Testis (tissue), 3 donors: ENCODE results near the gene TMA7B. TPM values are rescaled to one million over a fixed set of nuclear protein-coding genes. Genes with fewer than 3 reads are reported as not detected.

Source experiments
- DNase-seq: peaks from one replicate; pipeline ENCODE4 v3.0.0-alpha.2; 2019
- H3K27ac ChIP-seq, 2 donors: fragments of 200-600 bp; sonication (generic); one replicate each; pipeline ENCODE4 v1.5.1; 2019
- H3K27me3 ChIP-seq: fragments of 200-600 bp; sonication (generic); one replicate; pipeline ENCODE4 v1.5.1; 2019
- H3K36me3 ChIP-seq: fragments of 200-600 bp; sonication (generic); one replicate; pipeline ENCODE4 v1.5.1; 2017; ENCODE audit warnings: low read depth; ENCODE audit errors: missing control alignments
- H3K4me1 ChIP-seq: fragments of 200-600 bp; sonication (generic); one replicate; pipeline ENCODE4 v1.5.1; 2019
- H3K4me3 ChIP-seq, 2 donors: fragments of 200-600 bp; sonication (generic); one replicate each; pipeline ENCODE4 v1.5.1; 2017 to 2019
- H3K9me3 ChIP-seq: fragments of 200-600 bp; sonication (generic); one replicate; pipeline ENCODE4 v1.5.1; 2017
- CTCF ChIP-seq, 3 experiments: fragments of 450-650 bp in 2 of 3; fragments of 200-600 bp in 1 of 3; sonication (generic) in 1 of 3; IDR thresholded peaks; one replicate each; pipeline ENCODE4 v1.5.1; 2016 to 2019; ENCODE audit warnings: antibody characterized with exemption in 3 of 3, mild to moderate bottlenecking in 2 of 3, moderate library complexity in 1 of 3
- POLR2A ChIP-seq: fragments of 450-650 bp; IDR thresholded peaks from one replicate; pipeline ENCODE4 v1.6.1; 2017; ENCODE audit warnings: antibody characterized with exemption, mild to moderate bottlenecking, moderate library complexity
- WGBS, 2 donors: methylation state at CpG; one replicate each; pipeline ENCODE4 v1.1.5; 2018; 5-methylcytosine and 5-hydroxymethylcytosine counted together
- intact Hi-C: fragments of 100-400 bp; cut with DNase I; formaldehyde crosslinking; loops from one replicate; pipeline ENCODE4 v1.15.1; 2023; ENCODE audit warnings: low total_unique reads
- polyA plus RNA-seq: library from polyadenylated mRNA; stranded (reverse); fragments of 350-450 nt; fragmentation: Illumina TruSeq; extraction: RNeasy Lipid Tissue Mini Kit (QIAGEN cat#74804); gene quantifications from one replicate; pipeline ENCODE4 v1.2.3, GENCODE V29; 2014; ENCODE audit warnings: low read depth, low replicate concordance; ENCODE audit not compliant: insufficient read depth
- total RNA-seq, 2 donors: library from RNA; depleted of rRNA; stranded (reverse); fragments of >200 nt; gene quantifications; one replicate each; pipeline ENCODE4 v1.2.3, GENCODE V29; 2016

Gene TMA7B
- total and polyA plus RNA-seq, 3 donors from 2014 or later: 0.43 to 0.47 TPM; not detected in 1

- H3K36me3 ChIP-seq: no peaks in the 10 kb centered on the region
- no peak overlapping the region for H3K27ac ChIP-seq
- DNase-seq: no peak
- no peak overlapping the region for H3K4me3 ChIP-seq
- no peaks in the 10 kb centered on the region for H3K9me3 ChIP-seq
- H3K4me1 ChIP-seq: no peaks in the 10 kb centered on the region
- 95 to 96% methylated on average over 8 of the region's 8 CpGs for WGBS, 2 donors
- H3K27me3 ChIP-seq: no peaks in the 10 kb centered on the region
- TF ChIP-seq CTCF (IDR thresholded peaks at IDR 0.05): no peak
- TF ChIP-seq POLR2A: no peak
- intact Hi-C loops: no loop called here
Measured at GRCh38 chr22:39920134-39920743, 40.0 kb upstream of the TMA7B start.

GRCh38 chr22:39923696-39924095, 36.5 kb upstream of the TMA7B start:
- H3K36me3 ChIP-seq: no peaks in the 10 kb centered on the region
- 80 to 81% methylated on average over 5 of the region's 5 CpGs for WGBS, 2 donors
- no peaks in the 10 kb centered on the region for H3K27me3 ChIP-seq
- no peaks in the 10 kb centered on the region for H3K4me1 ChIP-seq
- TF ChIP-seq POLR2A (no peak), CTCF (IDR thresholded peaks at IDR 0.05) (no peak)
- no peak overlapping the region for H3K4me3 ChIP-seq
- H3K27ac ChIP-seq: no peak overlapping the region
- DNase-seq: no peak
- intact Hi-C loops: no loop called here
- H3K9me3 ChIP-seq: no peaks in the 10 kb centered on the region

- TF ChIP-seq POLR2A (no peak), CTCF (IDR thresholded peaks at IDR 0.05) (no peak)
- WGBS, 2 donors: 91 to 96% methylated on average over 17 to 18 of the region's 18 CpGs
- intact Hi-C loops: no loop called here
Measured at GRCh38 chr22:39924286-39924685, 35.9 kb upstream of the TMA7B start.

GRCh38 chr22:39925273-39925672, 34.9 kb upstream of the TMA7B start:
- no peaks in the 10 kb centered on the region for H3K36me3 ChIP-seq
- 68 to 73% methylated on average over 2 of the region's 2 CpGs for WGBS, 2 donors
- no peak for DNase-seq
- no peaks in the 10 kb centered on the region for H3K9me3 ChIP-seq
- H3K27me3 ChIP-seq: no peaks in the 10 kb centered on the region
- no peaks in the 10 kb centered on the region for H3K4me1 ChIP-seq
- TF ChIP-seq POLR2A (no peak), CTCF (IDR thresholded peaks at IDR 0.05) (no peak)
- H3K27ac ChIP-seq: no peak overlapping the region
- intact Hi-C loops: no loop called here
- no peak overlapping the region for H3K4me3 ChIP-seq

More at GRCh38 chr22:39924286-39924685, 35.9 kb upstream of the TMA7B start:
- DNase-seq: no peak
- Histone ChIP-seq H3K4me1 (no peaks in the 10 kb centered on the region), H3K4me3 (no peak overlapping the region), H3K27ac (no peak overlapping the region), H3K36me3 (no peaks in the 10 kb centered on the region), H3K9me3 (no peaks in the 10 kb centered on the region), H3K27me3 (no peaks in the 10 kb centered on the region)
